Stimulated activated naive CD8-positive, alpha-beta T cell treated with anti-CD3 and anti-CD28 coated beads, Interleukin-15, Interleukin-2, amounts not matched to agents 100 U/mL and 50 U/mL, for 24 hours (primary cell): ENCODE measurements around the gene LRRC8B.
"Not testable (repeated sequence)": the region's sequence is repeated elsewhere in the genome, so short reads cannot be mapped to it uniquely, and the experiment has no call there.

Experiments used
- ATAC-seq: fragments of 150-1000 bp; cut with Tn5 transposase; one replicate; pipeline ENCODE4 v1.10.0; 2021
- DNase-seq: peaks from one replicate; pipeline ENCODE4 v3.0.0; 2021

The LRRC8B gene

GRCh38 chr1:89608984-89609725 is 84.5 kb downstream of the LRRC8B start:
- peak; percentile 75 for DNase-seq
- ATAC-seq = peak; percentile 17

DNA sequence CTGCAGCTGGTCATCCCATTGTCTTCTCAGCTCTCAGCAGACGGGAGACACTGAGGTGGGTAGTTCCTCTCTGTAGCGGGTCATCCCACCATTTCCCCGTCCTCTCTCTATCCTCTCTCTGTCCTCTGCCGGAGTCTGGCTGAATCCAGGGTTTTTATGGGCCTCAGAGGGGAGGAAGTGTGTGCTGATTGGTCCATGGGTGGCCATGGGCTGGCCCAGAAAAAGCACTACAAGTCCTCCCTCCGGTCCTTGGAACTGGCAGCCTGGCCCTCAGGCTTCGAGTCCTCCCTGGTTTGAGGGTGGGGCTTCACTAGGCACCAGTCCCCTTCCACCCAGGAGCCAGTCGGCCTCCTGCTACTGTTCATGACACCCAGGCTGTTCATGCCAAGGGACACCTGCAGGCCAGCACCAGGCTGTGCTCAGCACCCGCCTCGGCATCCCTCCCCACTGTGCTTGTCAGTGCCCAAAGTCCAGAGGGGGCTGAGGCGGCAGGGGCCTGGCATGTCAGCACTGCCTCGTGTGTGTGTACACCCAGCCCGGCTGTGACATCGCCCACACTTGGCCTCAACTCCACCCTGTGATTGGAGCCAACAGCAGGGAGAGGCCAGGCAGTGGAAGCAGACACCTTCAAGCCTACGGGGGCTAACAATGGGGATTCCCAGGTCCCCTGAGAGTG is 85.3 kb downstream of the LRRC8B start:
- DNase-seq (peak; percentile 61), ATAC-seq (peak; percentile 13)

GRCh38 chr1:89610457-89611011 is 85.9 kb downstream of the LRRC8B start:
- peak; percentile 9 for ATAC-seq
- peak; percentile 36 for DNase-seq

DNA sequence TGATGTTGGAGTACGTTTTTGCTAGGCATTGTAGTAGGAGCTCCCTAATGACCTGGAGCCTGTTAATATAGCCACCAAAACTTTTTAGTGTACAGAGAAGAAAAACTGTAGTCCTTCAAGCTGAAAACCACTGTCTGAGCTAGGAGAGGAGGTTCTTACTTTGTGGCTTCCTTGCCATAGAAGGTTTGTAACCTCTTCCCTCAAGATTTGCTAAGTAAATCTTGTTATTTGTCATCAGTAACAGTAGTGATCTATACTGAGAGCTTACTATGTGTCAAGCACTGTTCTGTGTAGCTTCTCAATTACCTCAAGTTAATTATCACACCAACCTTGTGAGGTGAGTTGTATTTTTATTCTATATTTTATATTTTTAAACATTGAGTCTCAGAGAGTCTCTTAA is 87.1 kb downstream of the LRRC8B start:
- no peak for DNase-seq
- ATAC-seq = peak; percentile 58

DNA sequence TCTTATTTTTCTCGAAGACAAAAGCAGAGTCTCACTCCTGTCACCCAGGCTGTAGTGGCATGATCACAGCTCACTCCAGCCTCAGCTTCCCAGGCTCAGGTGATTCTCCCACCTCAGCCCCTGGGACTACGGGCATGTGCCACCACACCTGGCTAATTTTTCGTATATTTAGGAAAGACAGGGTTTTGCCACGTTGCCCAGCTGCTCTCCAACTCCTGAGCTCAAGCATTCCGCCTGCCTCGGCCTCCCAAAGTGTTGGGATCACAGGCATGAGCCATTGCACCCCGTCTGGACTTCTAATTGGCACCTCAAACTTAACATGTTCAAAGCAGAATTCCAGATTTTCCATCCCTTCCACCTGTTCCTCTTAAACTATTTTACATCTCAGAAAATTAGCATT is 89.3 kb downstream of the LRRC8B start:
- ATAC-seq (no peak), DNase-seq (no peak)

DNA sequence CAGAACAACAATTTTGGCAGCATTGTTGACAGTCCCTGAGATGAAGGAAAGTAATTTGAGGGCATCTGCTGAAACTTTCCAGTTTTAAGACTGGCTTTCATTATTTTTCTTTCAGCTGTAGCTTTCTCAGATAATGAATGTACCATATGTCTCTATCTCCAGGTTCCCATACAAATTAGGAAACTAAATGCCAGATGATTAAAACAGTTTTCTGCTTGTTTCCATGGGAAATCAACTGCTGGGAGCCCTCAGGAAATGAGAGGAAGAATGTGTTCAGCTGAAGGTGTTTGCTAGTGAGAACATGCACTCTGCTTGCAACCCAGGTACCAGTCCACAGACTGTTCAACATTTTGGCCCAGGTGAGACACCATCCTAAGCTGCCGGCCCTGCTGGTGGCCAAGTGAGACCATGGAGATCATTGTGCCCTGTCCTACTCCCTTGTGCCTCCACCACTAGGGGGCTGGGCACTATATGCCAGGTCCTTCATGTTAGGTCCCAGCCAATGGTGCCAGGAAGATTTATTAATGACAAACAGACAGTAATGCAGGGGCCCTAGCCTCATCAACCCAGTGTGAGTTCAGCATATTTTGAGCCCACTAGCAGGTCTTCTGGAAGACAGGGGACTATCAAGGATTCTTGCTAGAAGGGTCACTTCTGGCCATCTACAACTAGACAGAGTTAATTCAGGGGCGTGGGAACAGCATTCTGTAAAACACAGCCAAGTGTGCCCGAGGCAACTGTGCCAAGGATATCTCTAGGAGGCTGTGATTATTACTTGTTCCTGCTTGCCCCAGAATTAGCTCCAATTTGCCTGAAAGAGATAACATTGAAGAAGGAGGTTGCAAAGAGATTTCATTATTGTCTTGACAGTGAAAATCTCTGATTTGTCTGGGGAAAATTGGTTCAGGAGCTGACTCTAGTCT is 91.3 kb downstream of the LRRC8B start:
- ATAC-seq = no peak

GRCh38 chr1:89616844-89617627 is 92.4 kb downstream of the LRRC8B start:
- DNase-seq = no peak
- ATAC-seq = no peak

More for the DNA sequence above, 91.3 kb downstream of the LRRC8B start:
- DNase-seq = peak; percentile 40

DNA sequence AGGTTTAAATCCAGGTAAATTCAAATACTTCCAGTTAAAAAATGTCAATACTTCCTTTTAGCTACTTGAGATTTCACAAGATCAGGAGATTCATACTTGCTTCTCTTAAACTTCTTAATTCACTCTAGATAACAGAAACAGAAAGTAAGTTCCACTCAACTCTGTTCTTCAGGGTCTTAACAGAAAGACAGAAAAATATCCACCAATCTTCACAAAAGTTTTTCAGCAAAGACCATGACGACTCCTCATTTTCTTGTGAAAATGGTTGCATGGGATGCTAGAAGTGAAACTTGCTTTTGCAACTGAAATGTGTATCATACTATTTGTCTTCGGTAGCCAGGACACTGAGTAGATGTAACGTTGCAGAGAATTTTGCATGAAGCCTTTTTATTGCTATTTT is 96.0 kb downstream of the LRRC8B start:
- DNase-seq (no peak), ATAC-seq (no peak)

DNA sequence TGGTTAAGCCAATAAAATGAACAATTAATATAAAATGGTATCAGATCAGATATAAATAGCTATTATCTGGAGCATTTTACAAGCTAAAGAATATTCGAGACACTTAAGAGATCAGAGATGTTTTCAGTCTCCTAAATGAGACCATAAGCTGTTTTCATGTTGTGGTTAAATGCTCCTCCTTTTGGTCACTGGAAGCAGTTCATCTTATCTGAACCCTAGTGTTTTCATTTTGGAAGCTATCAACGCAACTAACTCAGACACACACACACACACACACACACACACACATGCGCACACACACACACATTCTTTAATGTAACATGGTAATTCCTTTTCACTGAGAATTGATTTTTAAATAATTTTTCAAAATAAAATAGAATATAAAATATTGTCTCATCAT is 98.3 kb downstream of the LRRC8B start:
- ATAC-seq (no peak), DNase-seq (no peak)

DNA sequence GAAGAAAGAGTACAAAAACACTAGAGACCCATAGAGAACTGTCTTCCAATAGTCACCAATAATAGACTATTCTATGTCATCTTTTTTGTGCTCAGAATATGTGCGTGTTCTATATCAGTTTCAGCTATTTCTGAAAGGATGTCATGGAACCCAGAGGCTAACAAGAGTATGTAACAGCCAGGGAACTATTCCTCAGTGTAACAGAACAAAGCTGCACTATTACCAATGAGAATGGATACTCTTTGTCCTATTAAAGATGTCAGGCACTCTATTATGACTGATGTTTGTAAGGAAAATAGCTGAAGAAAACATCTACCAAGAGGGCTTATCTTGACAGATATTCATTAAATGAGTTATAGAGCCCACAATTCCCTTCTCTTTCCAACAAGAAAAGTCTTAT is 99.7 kb downstream of the LRRC8B start:
- no peak for ATAC-seq
- DNase-seq = no peak

- ATAC-seq = no peak
Measured at GRCh38 chr1:89624715-89625323, 100.2 kb downstream of the LRRC8B start.

DNA sequence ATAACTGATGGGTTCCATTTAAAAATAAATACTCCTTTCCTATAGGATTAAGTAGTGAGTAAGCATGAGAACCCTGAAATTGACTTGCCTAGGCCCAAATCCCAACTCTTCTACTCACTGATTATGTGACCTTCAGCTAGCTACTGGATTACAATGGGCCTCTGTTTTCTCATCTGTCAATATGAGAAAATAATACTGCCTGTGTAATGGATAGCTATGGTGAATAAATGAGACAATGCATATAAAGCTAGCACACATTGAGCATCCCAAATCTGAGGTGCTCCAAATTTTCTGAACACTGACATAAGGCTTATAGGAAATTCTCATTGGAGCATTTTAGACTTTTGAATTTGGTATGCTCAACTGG is 103.0 kb downstream of the LRRC8B start:
- no peak for DNase-seq
- no peak for ATAC-seq

More at GRCh38 chr1:89624715-89625323, 100.2 kb downstream of the LRRC8B start:
- DNase-seq = no peak

DNA sequence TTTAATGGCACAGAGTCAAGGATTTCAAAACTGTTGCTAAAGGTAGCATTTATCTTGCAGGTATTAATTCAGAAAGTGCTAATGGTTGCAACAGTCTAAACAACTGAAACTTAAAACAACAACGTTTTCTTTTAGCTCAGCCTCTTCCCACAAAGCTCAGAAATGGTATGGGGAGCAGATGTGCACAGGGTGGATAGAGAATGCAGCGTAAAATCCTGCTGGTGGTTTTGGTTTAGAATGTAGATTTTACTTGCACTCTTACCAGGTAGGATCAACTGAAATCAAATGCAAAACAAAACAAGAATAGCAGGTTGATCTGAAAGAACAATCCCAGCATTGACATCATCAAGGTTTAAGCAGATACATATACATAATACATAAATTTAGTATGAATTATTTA is 104.5 kb downstream of the LRRC8B start:
- DNase-seq = no peak
- no peak for ATAC-seq

- ATAC-seq = not testable (repeated sequence)
Measured at GRCh38 chr1:89629600-89629999, 105.0 kb downstream of the LRRC8B start.

GRCh38 chr1:89630048-89630447 is 105.4 kb downstream of the LRRC8B start:
- ATAC-seq (no peak), DNase-seq (no peak)

More at GRCh38 chr1:89629600-89629999, 105.0 kb downstream of the LRRC8B start:
- not testable (repeated sequence) for DNase-seq

DNA sequence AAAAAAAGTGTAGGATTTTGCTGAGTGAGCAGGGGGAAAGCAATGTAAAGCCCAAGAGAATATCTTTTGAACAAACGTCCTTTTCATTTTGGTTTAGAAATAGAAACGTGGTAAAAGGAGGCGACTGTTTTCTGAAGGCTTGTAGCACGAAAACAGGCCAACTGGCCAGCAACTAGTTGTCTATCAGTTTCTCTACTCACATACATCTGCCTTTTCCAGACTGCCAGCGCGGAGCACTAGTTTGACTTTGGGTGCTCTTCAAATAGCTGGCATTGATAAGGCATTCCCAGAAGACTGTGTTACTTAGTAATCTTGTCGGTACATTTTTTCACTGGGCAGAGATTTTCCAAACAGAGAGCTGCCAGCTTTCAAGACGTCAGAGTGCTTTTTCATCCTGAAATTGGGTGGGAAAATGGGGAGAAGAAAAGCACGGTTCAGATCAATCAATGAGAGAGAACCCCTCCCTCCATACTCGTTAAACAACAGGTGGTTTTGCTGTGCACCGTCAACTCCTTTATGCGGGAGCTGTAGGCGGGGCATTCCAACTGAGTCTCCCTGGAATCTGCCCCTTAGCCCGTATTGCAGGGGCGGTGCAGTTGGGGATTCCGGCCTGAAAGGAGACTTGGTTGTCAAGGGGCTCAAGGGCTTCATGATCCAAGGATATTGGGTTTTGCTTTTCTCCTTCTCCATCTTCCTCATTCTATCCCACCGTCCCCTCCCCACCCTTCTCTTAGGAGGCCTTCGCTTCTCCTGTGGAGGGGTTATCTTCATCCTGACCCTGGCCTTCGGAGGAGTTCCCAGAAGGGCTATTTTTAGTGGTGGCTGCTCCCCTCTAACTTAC is 107.4 kb downstream of the LRRC8B start:
- no peak for ATAC-seq

DNA sequence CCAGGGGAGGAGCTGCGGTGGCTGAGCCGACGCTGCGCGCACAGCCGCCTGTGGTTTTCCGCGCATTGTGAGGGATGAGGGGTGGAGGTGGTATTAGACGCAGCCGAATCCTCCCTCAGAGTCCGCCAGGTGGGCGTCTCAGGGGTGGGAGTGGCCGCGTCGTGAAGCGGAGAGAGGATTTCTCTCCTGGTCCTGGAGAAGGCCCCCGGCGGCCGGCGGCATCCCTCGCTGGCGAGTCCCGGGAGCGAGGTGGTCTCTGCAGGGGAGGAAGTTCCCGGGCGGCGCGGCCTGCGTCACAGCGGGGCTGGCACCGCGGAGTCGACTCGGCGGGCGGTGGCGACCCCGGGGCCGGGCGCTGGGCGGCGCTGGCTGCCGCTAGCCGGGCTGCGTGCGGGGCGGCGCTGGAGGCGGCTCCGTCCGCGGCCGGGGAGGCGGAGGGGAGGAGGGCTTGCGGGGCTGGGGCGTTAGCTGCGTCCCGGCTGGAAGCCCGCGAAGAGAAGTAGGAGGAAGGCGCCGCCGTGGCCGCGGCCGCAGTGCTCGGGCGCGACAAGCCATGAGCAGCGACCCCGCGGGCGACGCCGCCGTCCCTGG is 108.1 kb downstream of the LRRC8B start, which contains the start of gene LRRC8C:
TSS of gene LRRC8C (plus strand) at position 464 of the 591 bp plus-strand sequence. CDS start 53,354 bp downstream, outside the sequence.
- DNase-seq = peak; percentile 93

More for the DNA sequence above, 107.4 kb downstream of the LRRC8B start:
- no peak for DNase-seq

DNA sequence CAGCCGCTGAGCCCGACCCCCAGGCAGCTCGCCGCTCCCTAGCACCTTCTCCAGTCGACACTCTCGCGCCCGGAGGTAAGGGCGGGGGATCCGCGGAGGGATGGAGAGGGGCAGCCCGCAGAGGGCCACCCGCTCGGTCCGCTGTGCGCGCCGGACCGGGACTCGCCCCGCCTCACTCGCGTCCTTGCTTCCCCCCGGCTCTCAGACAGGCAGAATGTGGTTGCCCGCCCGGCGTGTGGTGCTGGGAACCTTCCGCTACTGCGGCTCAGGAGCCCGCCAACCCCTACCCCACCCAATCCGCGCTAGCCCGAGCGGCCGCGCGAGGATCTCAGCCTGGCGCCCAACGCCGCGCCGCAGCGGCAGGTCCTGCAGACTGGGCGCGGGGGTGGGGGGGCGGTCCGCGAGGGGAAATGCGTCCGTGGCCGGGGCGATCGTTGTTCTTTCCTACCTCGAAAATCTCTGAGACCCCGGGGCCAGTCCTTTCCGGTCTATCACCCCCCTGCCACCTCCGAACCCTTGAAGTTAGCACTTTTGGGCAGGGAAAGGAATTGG is 108.7 kb downstream of the LRRC8B start:
- ATAC-seq (peak; percentile 26), DNase-seq (peak; percentile 67)

More for the DNA sequence above, 108.1 kb downstream of the LRRC8B start, which contains the start of gene LRRC8C:
- ATAC-seq = peak; percentile 87
